GM12878 (cell line): ENCODE results near the gene ARID4B. TPM values are rescaled to one million over a fixed set of nuclear protein-coding genes. Genes with fewer than 3 reads are reported as not detected.

Source experiments
- NR2C1 ChIP-seq: fragments of 450-650 bp; IDR thresholded peaks from 2 replicates; pipeline ENCODE4 v1.6.1; 2017; ENCODE audit warnings: antibody characterized with exemption, mild to moderate bottlenecking, moderate library complexity
- PAX5 ChIP-seq: IDR thresholded peaks from 2 replicates; pipeline ENCODE4 v1.6.1; 2011; ENCODE audit warnings: low read depth, low read length, borderline replicate concordance
- RUNX3 ChIP-seq: IDR thresholded peaks from 2 replicates; pipeline ENCODE4 v1.6.1; 2012; ENCODE audit warnings: low read length, inconsistent platforms
- SMC3 ChIP-seq: IDR thresholded peaks from 2 replicates; pipeline ENCODE4 v1.6.1; 2011; ENCODE audit warnings: low read length, improper control_type of control experiment, borderline replicate concordance
- SREBF1 ChIP-seq: IDR thresholded peaks from 2 replicates; pipeline ENCODE4 v1.6.1; 2012; ENCODE audit warnings: mild to moderate bottlenecking, low read length
- ZNF274 ChIP-seq: IDR thresholded peaks from one replicate; pipeline ENCODE4 v1.8.0; 2011; ENCODE audit not compliant: insufficient read length, insufficient read depth
- polyA plus RNA-seq, 11 experiments: library from polyadenylated mRNA; depleted of rRNA in 4 of 11; unstranded in 6 of 11; stranded (reverse) in 5 of 11; fragments of >200 nt; fragmentation: Nextera tagmentation in 4 of 11; fragmentation: Illumina TruSeq in 1 of 11; extraction: Ambion mirVana in 4 of 11; extraction: Trizol in 1 of 11; gene quantifications; 1 replicate in 1 of 11; 2 replicates in 10 of 11; pipeline versions ENCODE4 v1.2.1 to v1.2.3, GENCODE V29; 2011 to 2016; ENCODE audit warnings: inconsistent platforms in 2 of 11, missing spikeins in 2 of 11, low read depth in 1 of 11
- total RNA-seq, 4 experiments: library from RNA; depleted of rRNA in 3 of 4; stranded (reverse); fragments of >200 nt in 3 of 4; fragmentation: Illumina TruSeq in 1 of 4; extraction: Trizol in 1 of 4; gene quantifications; 2 replicates each; pipeline versions ENCODE4 v1.2.1 to v1.2.3, GENCODE V29; 2013 to 2021
- TF ChIP-seq, protein P1 (sequence below): fragments of 450-650 bp; formaldehyde crosslinking; IDR thresholded peaks from 2 replicates; pipeline ENCODE4 v1.4.0; 2020; ENCODE audit warnings: mild to moderate bottlenecking, moderate library complexity
- TF ChIP-seq, protein P2 (sequence below): IDR thresholded peaks from 2 replicates; pipeline ENCODE4 v1.6.1; 2012; ENCODE audit warnings: low read depth, low read length, improper control_type of control experiment
- TF ChIP-seq, protein P3 (sequence below): IDR thresholded peaks from 2 replicates; pipeline ENCODE4 v1.6.1; 2012; ENCODE audit warnings: low read length, inconsistent platforms

Gene ARID4B
- total and polyA plus RNA-seq, 10 of the 15 experiments (the other 5 are each of a cell fraction or from before 2014, with no cell fraction given): 13.6 to 39.1 (median 28.0) TPM

DNA sequence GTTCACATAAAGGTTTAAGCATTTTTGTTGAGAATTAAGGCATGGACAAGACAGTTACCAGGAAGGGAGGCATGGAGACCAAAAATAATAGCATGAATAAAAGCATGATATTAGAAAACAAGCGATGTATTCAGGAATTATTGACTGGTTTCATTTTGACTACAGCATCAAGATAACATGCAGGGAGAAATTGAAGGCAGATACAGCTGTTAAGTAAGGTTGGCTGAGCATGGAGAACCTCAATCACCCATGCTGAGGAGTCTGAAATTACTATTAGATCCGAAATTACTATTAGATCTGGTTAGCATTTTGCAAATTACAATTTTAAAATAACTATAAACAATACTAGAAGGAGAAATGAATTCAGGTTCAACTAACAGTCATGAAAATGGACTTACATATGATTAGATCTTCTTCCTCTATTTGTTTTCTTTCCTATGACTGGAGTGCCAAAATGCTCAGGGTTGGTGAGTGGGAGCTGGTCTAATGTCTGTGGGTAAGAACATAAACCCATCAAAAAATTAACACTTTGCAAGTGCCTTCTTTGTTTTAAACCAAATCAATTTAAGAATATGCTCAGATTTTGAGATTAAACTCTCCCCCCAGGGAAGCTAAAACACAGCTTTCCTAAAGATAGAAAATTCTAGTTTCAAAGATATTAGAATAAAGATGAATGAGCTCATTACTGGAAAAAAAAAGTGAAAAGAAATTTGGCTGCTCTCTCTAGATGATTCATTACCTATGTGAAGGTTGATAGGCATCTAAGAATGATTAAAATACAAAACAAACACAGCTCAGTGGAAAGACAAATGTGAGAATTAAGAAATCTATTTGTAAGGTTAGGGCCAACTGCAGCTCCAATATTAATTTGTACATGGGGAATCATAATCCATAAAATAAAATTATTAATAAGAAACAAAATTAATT is 81.7 kb downstream of the ARID4B start (continued):
- TF ChIP-seq, protein P1, sequence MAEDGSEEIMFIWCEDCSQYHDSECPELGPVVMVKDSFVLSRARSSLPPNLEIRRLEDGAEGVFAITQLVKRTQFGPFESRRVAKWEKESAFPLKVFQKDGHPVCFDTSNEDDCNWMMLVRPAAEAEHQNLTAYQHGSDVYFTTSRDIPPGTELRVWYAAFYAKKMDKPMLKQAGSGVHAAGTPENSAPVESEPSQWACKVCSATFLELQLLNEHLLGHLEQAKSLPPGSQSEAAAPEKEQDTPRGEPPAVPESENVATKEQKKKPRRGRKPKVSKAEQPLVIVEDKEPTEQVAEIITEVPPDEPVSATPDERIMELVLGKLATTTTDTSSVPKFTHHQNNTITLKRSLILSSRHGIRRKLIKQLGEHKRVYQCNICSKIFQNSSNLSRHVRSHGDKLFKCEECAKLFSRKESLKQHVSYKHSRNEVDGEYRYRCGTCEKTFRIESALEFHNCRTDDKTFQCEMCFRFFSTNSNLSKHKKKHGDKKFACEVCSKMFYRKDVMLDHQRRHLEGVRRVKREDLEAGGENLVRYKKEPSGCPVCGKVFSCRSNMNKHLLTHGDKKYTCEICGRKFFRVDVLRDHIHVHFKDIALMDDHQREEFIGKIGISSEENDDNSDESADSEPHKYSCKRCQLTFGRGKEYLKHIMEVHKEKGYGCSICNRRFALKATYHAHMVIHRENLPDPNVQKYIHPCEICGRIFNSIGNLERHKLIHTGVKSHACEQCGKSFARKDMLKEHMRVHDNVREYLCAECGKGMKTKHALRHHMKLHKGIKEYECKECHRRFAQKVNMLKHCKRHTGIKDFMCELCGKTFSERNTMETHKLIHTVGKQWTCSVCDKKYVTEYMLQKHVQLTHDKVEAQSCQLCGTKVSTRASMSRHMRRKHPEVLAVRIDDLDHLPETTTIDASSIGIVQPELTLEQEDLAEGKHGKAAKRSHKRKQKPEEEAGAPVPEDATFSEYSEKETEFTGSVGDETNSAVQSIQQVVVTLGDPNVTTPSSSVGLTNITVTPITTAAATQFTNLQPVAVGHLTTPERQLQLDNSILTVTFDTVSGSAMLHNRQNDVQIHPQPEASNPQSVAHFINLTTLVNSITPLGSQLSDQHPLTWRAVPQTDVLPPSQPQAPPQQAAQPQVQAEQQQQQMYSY (CRISPR knock-in tag): no peak
- TF ChIP-seq SMC3: no peak
- peak; percentile 55 for TF ChIP-seq RUNX3
- TF ChIP-seq, protein P2, sequence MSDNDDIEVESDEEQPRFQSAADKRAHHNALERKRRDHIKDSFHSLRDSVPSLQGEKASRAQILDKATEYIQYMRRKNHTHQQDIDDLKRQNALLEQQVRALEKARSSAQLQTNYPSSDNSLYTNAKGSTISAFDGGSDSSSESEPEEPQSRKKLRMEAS: no peak
- no peak for TF ChIP-seq ZNF274
- TF ChIP-seq SREBF1: no peak
- TF ChIP-seq, protein P3, sequence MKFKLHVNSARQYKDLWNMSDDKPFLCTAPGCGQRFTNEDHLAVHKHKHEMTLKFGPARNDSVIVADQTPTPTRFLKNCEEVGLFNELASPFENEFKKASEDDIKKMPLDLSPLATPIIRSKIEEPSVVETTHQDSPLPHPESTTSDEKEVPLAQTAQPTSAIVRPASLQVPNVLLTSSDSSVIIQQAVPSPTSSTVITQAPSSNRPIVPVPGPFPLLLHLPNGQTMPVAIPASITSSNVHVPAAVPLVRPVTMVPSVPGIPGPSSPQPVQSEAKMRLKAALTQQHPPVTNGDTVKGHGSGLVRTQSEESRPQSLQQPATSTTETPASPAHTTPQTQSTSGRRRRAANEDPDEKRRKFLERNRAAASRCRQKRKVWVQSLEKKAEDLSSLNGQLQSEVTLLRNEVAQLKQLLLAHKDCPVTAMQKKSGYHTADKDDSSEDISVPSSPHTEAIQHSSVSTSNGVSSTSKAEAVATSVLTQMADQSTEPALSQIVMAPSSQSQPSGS: peak; percentile 66
- TF ChIP-seq NR2C1: no peak
- TF ChIP-seq PAX5: peak; percentile 63; the same call in 1 of the 2 replicates
- TF ChIP-seq, all 136 proteins: peak for 8
